HG03159 (cell line): Measurements from ENCODE around the gene PRDM16.

Experiments used
- ATAC-seq: cut with Tn5 transposase; IDR thresholded peaks from one replicate; pipeline ENCODE4 v1.9.1; 2021; ENCODE audit warnings: mild to moderate bottlenecking, moderate library complexity; ENCODE audit not compliant: unreplicated experiment

PRDM16 gene

DNA sequence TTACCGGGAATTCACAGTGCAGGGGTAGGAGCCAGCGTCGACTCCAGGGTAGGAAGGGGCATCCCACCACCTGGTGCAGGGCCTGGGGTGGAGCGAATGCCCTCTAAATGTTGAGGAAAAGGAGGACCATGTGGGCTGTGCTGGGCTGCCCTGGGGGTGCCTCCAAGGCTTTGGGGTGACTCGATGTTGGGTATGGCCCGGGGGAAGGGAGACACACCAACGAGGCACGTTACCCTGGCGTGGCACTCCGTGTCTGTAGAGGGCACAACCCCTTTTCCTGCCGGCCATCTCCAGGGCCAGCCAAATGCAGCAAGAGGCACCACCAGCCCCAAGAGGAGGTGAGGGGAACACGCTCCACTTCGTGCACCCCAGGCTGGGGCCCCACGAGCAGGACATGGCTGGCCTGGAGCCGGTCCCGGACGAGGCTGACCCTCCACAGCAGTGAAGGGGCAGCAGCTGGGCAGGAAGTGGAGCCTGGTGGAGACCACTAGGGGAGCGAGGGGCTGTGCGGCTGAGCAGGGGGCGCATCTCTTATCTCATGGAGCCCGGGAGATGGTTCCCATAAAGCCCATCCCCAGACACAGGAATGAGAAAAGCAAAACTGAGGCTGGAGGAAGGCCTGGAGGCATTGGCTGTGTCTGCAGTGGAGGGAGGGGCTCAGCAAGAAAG is 36.5 kb upstream of the PRDM16 start:
- ATAC-seq, result no peak

- ATAC-seq, result no peak
Measured at GRCh38 chr1:3033040-3033789, 35.8 kb upstream of the PRDM16 start.

GRCh38 chr1:3033790-3034090 is 35.3 kb upstream of the PRDM16 start:
- no peak for ATAC-seq

DNA sequence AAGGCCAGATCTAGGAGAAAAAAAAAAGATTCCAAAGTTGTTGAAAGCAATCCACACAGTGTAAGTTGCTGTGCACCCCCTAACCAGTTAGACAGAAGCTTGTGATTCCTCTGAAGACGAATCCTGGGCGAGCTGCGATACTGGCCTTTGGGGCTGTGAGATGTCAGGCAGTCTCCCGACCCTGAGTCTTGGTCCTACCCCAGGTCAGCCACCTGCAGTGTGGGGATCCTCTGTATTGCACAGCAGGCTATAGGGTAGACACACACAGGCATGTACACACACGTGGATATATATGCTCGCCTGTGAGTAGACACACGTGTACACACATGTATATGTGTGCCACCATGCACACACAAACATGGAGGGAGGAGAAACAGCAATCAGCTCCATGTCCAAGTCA is 34.8 kb upstream of the PRDM16 start:
- no peak for ATAC-seq

DNA sequence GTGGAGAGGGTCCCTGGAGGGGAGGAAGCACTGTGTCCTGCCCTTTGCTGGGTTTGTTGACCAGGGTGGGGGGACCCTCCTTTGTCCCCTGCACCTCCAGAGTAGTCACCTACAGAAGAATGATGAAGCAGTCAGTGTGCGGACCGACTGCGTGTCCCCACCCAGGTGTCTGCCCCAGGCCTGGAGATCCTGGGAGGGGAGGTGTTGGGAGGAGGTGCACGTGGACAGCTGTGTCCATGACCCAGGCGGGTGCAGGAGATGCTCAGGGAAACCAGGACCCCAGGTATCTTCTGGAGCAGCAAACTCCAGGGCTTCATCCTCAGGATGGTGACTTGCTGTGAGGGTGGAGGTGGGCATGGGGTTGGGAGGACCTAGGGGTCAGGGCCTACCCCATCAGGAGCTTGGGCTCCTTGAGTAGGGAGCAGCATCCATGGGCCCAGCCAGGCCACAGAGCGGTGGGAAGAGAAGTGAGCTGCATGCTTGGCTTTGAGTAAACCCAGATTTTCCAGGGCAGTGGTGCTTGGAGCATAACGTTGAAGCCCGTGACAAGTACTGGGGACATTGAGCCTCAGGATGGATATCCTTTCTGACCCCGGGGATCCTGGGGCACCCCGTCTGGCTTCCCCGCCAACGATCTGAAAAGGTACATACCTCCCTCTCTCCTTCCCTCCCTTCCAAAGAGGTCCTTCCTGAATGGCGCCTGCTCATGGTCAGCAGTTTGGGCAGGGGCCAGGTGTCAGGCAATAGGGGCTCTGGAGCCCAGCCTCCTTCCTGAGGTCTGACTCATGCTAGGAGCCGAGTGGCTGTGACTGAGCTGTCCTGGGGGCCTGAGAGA is 34.1 kb upstream of the PRDM16 start:
- no peak for ATAC-seq

GRCh38 chr1:3035563-3036446 is 33.2 kb upstream of the PRDM16 start:
- no peak for ATAC-seq

- no peak for ATAC-seq
Measured at GRCh38 chr1:3036447-3037280, 32.3 kb upstream of the PRDM16 start.

DNA sequence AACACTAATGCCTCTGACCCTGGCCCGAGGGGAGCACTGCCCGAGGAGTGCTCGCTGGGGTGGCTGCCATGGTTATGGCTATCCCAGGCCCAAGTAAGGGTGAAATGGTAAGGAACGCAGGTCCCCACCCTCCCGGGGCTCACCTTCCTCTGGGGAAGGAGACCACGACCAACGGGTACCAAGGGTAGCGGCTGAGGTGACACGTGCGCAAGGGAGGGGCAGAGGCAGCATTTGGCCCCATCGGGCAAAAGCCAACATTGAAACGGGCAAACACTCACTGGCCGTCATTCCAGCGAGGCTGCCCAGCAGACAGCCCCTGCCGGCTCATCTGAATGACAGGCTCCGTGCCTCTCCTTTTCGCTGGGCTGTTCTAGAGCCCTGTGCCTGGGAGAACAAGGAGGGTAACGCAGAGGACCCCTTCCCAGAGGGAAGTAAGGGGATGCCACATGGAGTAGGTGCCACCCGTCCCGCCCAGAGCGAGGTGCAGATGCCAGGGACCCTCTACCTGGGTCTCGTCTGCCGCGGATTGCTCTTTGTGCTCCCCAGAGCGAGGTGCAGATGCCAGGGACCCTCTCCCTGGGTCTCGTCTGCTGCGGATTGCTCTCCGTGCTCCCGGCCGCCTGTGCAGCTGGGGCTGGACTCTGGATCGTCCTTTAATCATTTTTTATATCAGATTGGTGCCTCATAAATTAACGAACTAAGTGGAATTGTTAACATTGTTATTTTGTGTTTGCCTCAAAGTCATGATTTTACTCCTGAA is 31.5 kb upstream of the PRDM16 start:
- no peak for ATAC-seq

DNA sequence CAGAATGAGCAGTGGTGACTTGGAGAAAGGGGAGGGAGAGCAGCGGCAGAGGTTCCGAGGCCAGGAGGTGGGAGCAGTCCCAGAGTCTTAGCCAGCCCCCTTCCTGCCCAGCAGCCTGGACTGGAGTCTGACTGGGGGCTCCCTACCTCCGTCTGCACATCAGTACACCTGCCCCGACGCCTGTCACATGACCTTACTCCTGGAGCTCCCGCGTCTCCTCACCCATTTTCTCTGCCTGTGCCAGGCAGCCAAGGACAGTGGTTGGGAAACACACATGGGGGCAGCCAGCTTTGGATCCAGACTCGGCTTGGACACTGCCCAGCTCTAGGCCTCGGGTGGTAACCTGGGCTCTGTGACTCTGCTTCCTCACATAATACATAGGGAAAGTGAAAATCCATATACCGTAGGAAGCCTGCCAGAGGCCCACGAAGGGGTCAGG is 30.9 kb upstream of the PRDM16 start:
- no peak for ATAC-seq

GRCh38 chr1:3038571-3039181 is 30.3 kb upstream of the PRDM16 start:
- no peak for ATAC-seq

- ATAC-seq, result no peak
Measured at GRCh38 chr1:3040004-3040403, 29.0 kb upstream of the PRDM16 start.

- no peak for ATAC-seq
Measured at GRCh38 chr1:3042481-3042880, 26.5 kb upstream of the PRDM16 start.

DNA sequence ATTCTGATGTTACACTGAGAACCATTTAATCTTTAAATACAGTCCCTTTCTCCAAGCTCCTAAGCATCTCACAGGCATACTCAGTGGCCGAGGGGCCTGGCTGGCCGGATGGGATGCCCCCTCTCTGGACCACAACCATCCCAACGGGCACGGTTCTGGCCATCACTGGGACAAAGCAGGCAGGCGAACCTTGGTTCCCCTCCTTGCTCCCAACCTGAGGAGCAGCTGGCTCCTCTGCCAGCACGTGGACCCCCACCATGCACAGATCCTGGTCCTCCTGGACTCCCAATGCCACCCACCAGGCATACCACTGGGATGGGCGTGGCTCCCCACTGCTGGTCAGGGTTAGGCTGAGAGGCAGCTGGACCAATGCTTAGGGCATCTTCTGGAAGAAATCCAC is 19.8 kb upstream of the PRDM16 start:
- no peak for ATAC-seq

DNA sequence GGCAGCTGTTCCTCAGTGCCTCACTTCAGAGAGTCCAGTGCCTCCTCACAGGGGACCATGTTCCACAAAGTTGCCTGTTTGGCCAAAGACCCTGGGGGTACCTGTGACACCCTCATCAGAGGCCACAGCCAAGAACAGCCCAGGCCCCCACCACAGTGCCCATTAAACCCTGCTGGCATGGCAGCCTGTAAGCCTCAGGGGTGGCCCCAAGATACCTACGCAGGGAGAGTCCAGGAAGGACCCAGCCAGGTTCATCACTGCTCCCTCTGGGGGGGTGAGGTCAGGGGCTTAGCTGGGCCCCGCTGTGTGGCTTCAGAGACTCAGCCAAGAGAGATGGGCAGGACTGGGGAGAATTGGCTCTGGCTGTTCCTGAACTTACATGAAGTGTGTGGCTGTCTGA is 19.1 kb upstream of the PRDM16 start:
- ATAC-seq, result no peak

DNA sequence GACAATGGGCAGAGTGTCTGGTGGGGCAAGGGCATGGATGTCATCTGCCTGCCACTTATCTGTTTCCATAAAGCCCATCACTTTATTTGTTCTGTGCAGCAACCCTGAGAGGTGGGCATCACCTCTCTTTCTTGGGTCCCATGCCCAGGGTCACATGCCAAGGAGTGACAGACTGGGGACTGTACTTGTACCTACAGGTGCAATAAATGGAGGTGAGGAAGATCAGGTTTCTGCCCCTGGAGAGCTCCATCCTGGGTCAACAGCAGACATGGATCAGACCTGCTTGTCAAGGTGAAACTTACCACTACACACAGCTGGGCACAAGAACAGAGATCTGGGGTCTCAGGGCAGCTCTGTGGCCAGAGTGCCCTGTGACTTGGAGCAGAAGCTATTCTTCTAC is 18.4 kb upstream of the PRDM16 start:
- ATAC-seq, result no peak

- no peak for ATAC-seq
Measured at GRCh38 chr1:3051270-3052268, 17.4 kb upstream of the PRDM16 start.

DNA sequence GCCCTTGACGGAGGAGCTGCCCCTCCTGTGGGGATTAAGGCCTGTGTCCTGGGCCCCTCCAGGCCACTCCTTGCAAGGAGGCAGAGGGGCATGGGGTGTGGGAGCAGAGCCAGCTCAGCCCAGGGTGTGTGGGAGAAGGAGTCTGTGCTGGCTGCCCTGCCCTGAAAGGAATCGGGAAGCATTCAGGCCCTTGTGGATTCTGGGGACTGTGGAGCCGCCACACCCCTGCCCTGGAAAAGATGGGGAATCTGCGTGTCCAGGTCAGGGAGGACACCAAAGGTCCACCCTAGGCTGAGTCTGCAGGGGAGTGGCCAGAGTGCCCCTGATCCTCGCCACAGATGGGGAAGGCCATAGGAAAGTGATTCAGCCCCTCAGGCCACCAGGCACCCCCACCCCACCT is 16.5 kb upstream of the PRDM16 start:
- ATAC-seq, result no peak
